Osteoblast (primary cell): ENCODE data around the gene CADPS2. TPM values are rescaled to one million over a fixed set of nuclear protein-coding genes. Genes with fewer than 3 reads are reported as not detected.
"Not testable (repeated sequence)": the region's sequence is repeated elsewhere in the genome, so short reads cannot be mapped to it uniquely, and the experiment has no call there.

ENCODE experiments used
- DNase-seq: peaks from one replicate; pipeline ENCODE4 v3.0.0; 2011; ENCODE audit warnings: low spot score, mixed read lengths; ENCODE audit not compliant: insufficient read length; ENCODE audit errors: missing footprints
- H2AFZ ChIP-seq: 2 replicates; pipeline ENCODE4 v1.6.0; 2011; ENCODE audit warnings: mild to moderate bottlenecking, low read length
- H3K27ac ChIP-seq: 2 replicates; pipeline ENCODE4 v1.5.1; 2011; ENCODE audit warnings: mild to moderate bottlenecking, low read depth, low read length, moderate library complexity
- H3K27me3 ChIP-seq: 2 replicates; pipeline ENCODE4 v1.6.0; 2012; ENCODE audit warnings: mild to moderate bottlenecking, control low read depth, inconsistent platforms, low read length, moderate library complexity; ENCODE audit not compliant: insufficient read depth
- H3K36me3 ChIP-seq: 2 replicates; pipeline ENCODE4 v1.5.1; 2011; ENCODE audit warnings: mild to moderate bottlenecking, low read length, control low read depth, moderate library complexity; ENCODE audit not compliant: insufficient read depth
- H3K4me1 ChIP-seq: 2 replicates; pipeline ENCODE4 v1.5.1; 2011; ENCODE audit warnings: mild to moderate bottlenecking, low read length, control low read depth, moderate library complexity; ENCODE audit not compliant: insufficient read depth
- H3K4me2 ChIP-seq: 2 replicates; pipeline ENCODE4 v1.6.0; 2011; ENCODE audit warnings: mild to moderate bottlenecking, low read length; ENCODE audit not compliant: insufficient read depth
- H3K4me3 ChIP-seq: fragments of 200-600 bp; sonication (generic); 3 replicates; pipeline ENCODE4 v1.5.1; 2012; ENCODE audit warnings: mild to moderate bottlenecking, low read length, inconsistent platforms; ENCODE audit not compliant: insufficient read depth
- H3K79me2 ChIP-seq: 2 replicates; pipeline ENCODE4 v1.6.0; 2012; ENCODE audit warnings: mild to moderate bottlenecking, low read length, control low read depth, inconsistent platforms; ENCODE audit not compliant: insufficient read depth
- H3K9me3 ChIP-seq: 2 replicates; pipeline ENCODE4 v1.5.1; 2011; ENCODE audit warnings: low read depth, low read length, control low read depth
- H4K20me1 ChIP-seq: 2 replicates; pipeline ENCODE4 v1.6.0; 2012; ENCODE audit warnings: mild to moderate bottlenecking, low read length, control low read depth; ENCODE audit not compliant: insufficient read depth
- CTCF ChIP-seq: IDR thresholded peaks from 2 replicates; pipeline ENCODE4 v1.5.1; 2011; ENCODE audit warnings: mild to moderate bottlenecking, low read depth, low read length, moderate library complexity; ENCODE audit errors: extremely low read depth
- total RNA-seq: library from RNA; depleted of rRNA; stranded (reverse); fragments of >200 nt; gene quantifications from 2 replicates; pipeline ENCODE4 v1.2.3, GENCODE V29; 2012

CADPS2 gene
- total RNA-seq, 1 donor = 21.7 TPM

- H3K79me2 ChIP-seq = no peaks in the 10 kb centered on the region
- H3K36me3 ChIP-seq = no peaks in the 10 kb centered on the region
- H3K9me3 ChIP-seq = no peaks in the 10 kb centered on the region
- H2AFZ ChIP-seq = no peak overlapping the region
- DNase-seq = no peak
- no peaks in the 10 kb centered on the region for H3K27me3 ChIP-seq
- H3K4me2 ChIP-seq = no peak overlapping the region
- H4K20me1 ChIP-seq = no peaks in the 10 kb centered on the region
- H3K27ac ChIP-seq = no peak overlapping the region
- no peak overlapping the region for H3K4me3 ChIP-seq
- no peak for TF ChIP-seq CTCF
- no peaks in the 10 kb centered on the region for H3K4me1 ChIP-seq
Measured at GRCh38 chr7:122688400-122688998, 197.8 kb downstream of the CADPS2 start.

- no peak for TF ChIP-seq CTCF
- no peaks in the 10 kb centered on the region for H4K20me1 ChIP-seq
- H3K9me3 ChIP-seq = no peaks in the 10 kb centered on the region
- DNase-seq = no peak
- no peak overlapping the region for H2AFZ ChIP-seq
- no peak overlapping the region for H3K4me2 ChIP-seq
- H3K4me1 ChIP-seq = no peaks in the 10 kb centered on the region
- H3K4me3 ChIP-seq = no peak overlapping the region
- no peaks in the 10 kb centered on the region for H3K79me2 ChIP-seq
- no peaks in the 10 kb centered on the region for H3K27me3 ChIP-seq
- no peak overlapping the region for H3K27ac ChIP-seq
- H3K36me3 ChIP-seq = no peaks in the 10 kb centered on the region
Measured at GRCh38 chr7:122686360-122686878, 199.8 kb downstream of the CADPS2 start.

- DNase-seq = no peak
- no peaks in the 10 kb centered on the region for H3K36me3 ChIP-seq
- no peak overlapping the region for H3K4me3 ChIP-seq
- H3K4me2 ChIP-seq = no peak overlapping the region
- no peak for TF ChIP-seq CTCF
- H4K20me1 ChIP-seq = no peaks in the 10 kb centered on the region
- no peaks in the 10 kb centered on the region for H3K27me3 ChIP-seq
- H3K27ac ChIP-seq = no peak overlapping the region
- H3K4me1 ChIP-seq = no peaks in the 10 kb centered on the region
- H2AFZ ChIP-seq = no peak overlapping the region
- H3K9me3 ChIP-seq = no peaks in the 10 kb centered on the region
- H3K79me2 ChIP-seq = no peaks in the 10 kb centered on the region
Measured at GRCh38 chr7:122684504-122684903, 201.8 kb downstream of the CADPS2 start.

GRCh38 chr7:122682815-122683550 lies 203.3 kb downstream of the CADPS2 start:
- no peak overlapping the region for H2AFZ ChIP-seq

GRCh38 chr7:122681186-122681585 lies 205.1 kb downstream of the CADPS2 start:
- not testable (repeated sequence) for H3K79me2 ChIP-seq, H3K27ac ChIP-seq, DNase-seq, H2AFZ ChIP-seq, H3K27me3 ChIP-seq, H3K4me3 ChIP-seq, H3K4me2 ChIP-seq, H3K36me3 ChIP-seq, H3K9me3 ChIP-seq, H4K20me1 ChIP-seq, H3K4me1 ChIP-seq

More at GRCh38 chr7:122682815-122683550, 203.3 kb downstream of the CADPS2 start:
- no peaks in the 10 kb centered on the region for H3K9me3 ChIP-seq
- no peaks in the 10 kb centered on the region for H3K27me3 ChIP-seq
- no peaks in the 10 kb centered on the region for H3K36me3 ChIP-seq
- TF ChIP-seq CTCF = no peak
- no peaks in the 10 kb centered on the region for H4K20me1 ChIP-seq
- no peak overlapping the region for H3K4me2 ChIP-seq
- H3K79me2 ChIP-seq = no peaks in the 10 kb centered on the region
- H3K4me3 ChIP-seq = no peak overlapping the region
- no peak overlapping the region for H3K27ac ChIP-seq
- no peak for DNase-seq
- no peaks in the 10 kb centered on the region for H3K4me1 ChIP-seq
